GM12878 (cell line): ENCODE measurements around the gene FAR2. TPM values are rescaled to one million over a fixed set of nuclear protein-coding genes. Genes with fewer than 3 reads are reported as not detected.

ENCODE experiments used
- ATAC-seq: fragments of 200-7000 bp; cut with Tn5 transposase; 3 replicates; pipeline ENCODE4 v1.9.1; 2020; ENCODE audit warnings: mild to moderate bottlenecking, moderate library complexity
- BruUV-seq: library from RNA; stranded (reverse); fragments of 400-500 nt; replicated peaks from 2 replicates; lab custom pipeline; 2021; lab: Mats Ljungman, UMichigan
- CTCF ChIA-PET: fragments of 300-600 bp; sonication (Branson Sonifier 250); formaldehyde crosslinking; extraction: SDS; loops from one replicate; lab custom pipeline; 2021; ENCODE audit warnings: inconsistent platforms; lab: Yijun Ruan, JAX
- POLR2A ChIA-PET: fragments of 350-600 bp; formaldehyde crosslinking; extraction: SDS; loops from one replicate; lab custom pipeline; 2021; ENCODE audit warnings: inconsistent platforms; lab: Charles Lee
- RAD21 ChIA-PET: fragments of 300-600 bp; sonication (Branson Sonifier 250); formaldehyde crosslinking; loops from one replicate; lab custom pipeline; 2023; ENCODE audit warnings: antibody characterized with exemption; ENCODE audit not compliant: unreplicated experiment; lab: Charles Lee
- SMC1A ChIA-PET: fragments of 300-600 bp; sonication (Branson Sonifier 250); formaldehyde crosslinking; loops from one replicate; lab custom pipeline; 2023; ENCODE audit not compliant: unreplicated experiment, uncharacterized antibody; lab: Charles Lee
- DNase-seq: peaks from one replicate; pipeline ENCODE4 v3.0.0-alpha.2; 2011; ENCODE audit warnings: low read depth, low spot score
- FAIRE-seq: peaks from 3 replicates; lab custom pipeline; 2011; peaks lifted over from hg19 to GRCh38; lab: Jason Lieb, UNC
- H2AFZ ChIP-seq: 2 replicates; pipeline ENCODE4 v1.6.0; 2011; ENCODE audit warnings: low read depth, low read length, control low read depth; ENCODE audit not compliant: control insufficient read depth
- H3K27ac ChIP-seq: 2 replicates; pipeline ENCODE4 v1.5.1; 2011; ENCODE audit warnings: control low read depth; ENCODE audit not compliant: control insufficient read depth, insufficient read depth
- H3K27me3 ChIP-seq, 2 experiments: replicated peaks in 1 of 2; 2 replicates each; pipeline versions ENCODE4 v1.6.0 to v1.6.1; 2011; ENCODE audit warnings: low read length in 1 of 2; ENCODE audit not compliant: control insufficient read depth in 2 of 2, insufficient read depth in 2 of 2
- H3K36me3 ChIP-seq, 2 experiments: 2 replicates each; pipeline ENCODE4 v1.5.1; 2011; ENCODE audit warnings: low read length in 1 of 2; ENCODE audit not compliant: control insufficient read depth in 2 of 2, insufficient read depth in 2 of 2
- H3K4me1 ChIP-seq: 2 replicates; pipeline ENCODE4 v1.6.1; 2011; ENCODE audit warnings: mild to moderate bottlenecking, low read length, moderate library complexity, mixed read lengths; ENCODE audit not compliant: control insufficient read depth, insufficient read depth
- H3K4me2 ChIP-seq: 2 replicates; pipeline ENCODE4 v1.6.0; 2011; ENCODE audit warnings: control low read depth; ENCODE audit not compliant: control insufficient read depth, insufficient read depth
- H3K4me3 ChIP-seq: fragments of 200-600 bp; sonication (generic); 2 replicates; pipeline ENCODE4 v1.5.1; 2016
- H3K79me2 ChIP-seq: 2 replicates; pipeline ENCODE4 v1.6.0; 2011; ENCODE audit warnings: low read length; ENCODE audit not compliant: control insufficient read depth, insufficient read depth
- H3K9ac ChIP-seq: 2 replicates; pipeline ENCODE4 v1.8.0; 2011; ENCODE audit warnings: low read length, control low read depth, mixed read lengths; ENCODE audit not compliant: control insufficient read depth, insufficient read depth
- H3K9me3 ChIP-seq: replicated peaks from 3 replicates; pipeline ENCODE4 v1.5.1; 2011; ENCODE audit warnings: mild to moderate bottlenecking, low read length; ENCODE audit not compliant: control insufficient read depth, insufficient read depth
- H4K20me1 ChIP-seq: 2 replicates; pipeline ENCODE4 v1.6.0; 2011; ENCODE audit not compliant: control insufficient read depth, insufficient read depth
- ATF2 ChIP-seq: IDR thresholded peaks from 2 replicates; pipeline ENCODE4 v1.6.1; 2012; ENCODE audit warnings: low read length, inconsistent platforms
- CTCF ChIP-seq, 3 experiments: IDR thresholded peaks in 2 of 3; conservative IDR thresholded peaks in 1 of 3; 2 replicates each; pipeline ENCODE4 v1.5.1; 2011; ENCODE audit warnings: low read depth in 3 of 3, low read length in 3 of 3, mild to moderate bottlenecking in 3 of 3, control low read depth in 2 of 3, moderate library complexity in 2 of 3, inconsistent platforms in 1 of 3, mixed read lengths in 1 of 3; ENCODE audit not compliant: control insufficient read depth in 2 of 3, insufficient read depth in 1 of 3; ENCODE audit errors: extremely low read depth in 1 of 3
- MEF2A ChIP-seq: IDR thresholded peaks from 2 replicates; pipeline ENCODE4 v1.6.1; 2011; ENCODE audit warnings: low read depth, mild to moderate bottlenecking, low read length, moderate library complexity; ENCODE audit not compliant: insufficient read depth
- MEF2B ChIP-seq: fragments of 450-650 bp; IDR thresholded peaks from 2 replicates; pipeline ENCODE4 v1.6.1; 2018; ENCODE audit warnings: mild to moderate bottlenecking, moderate library complexity; ENCODE audit not compliant: partially characterized antibody, poor library complexity, severe bottlenecking
- MLLT1 ChIP-seq: fragments of 450-650 bp; IDR thresholded peaks from 2 replicates; pipeline ENCODE4 v1.6.1; 2016; ENCODE audit warnings: mild to moderate bottlenecking
- MXI1 ChIP-seq: fragments of 150-350 bp; IDR thresholded peaks from 2 replicates; pipeline ENCODE4 v1.6.1; 2011; ENCODE audit warnings: low read depth, mild to moderate bottlenecking, inconsistent platforms, low read length, improper control_type of control experiment
- NFIC ChIP-seq: IDR thresholded peaks from 2 replicates; pipeline ENCODE4 v1.6.1; 2012; ENCODE audit warnings: low read depth, mild to moderate bottlenecking, inconsistent platforms, low read length, moderate library complexity
- PAX5 ChIP-seq: IDR thresholded peaks from 2 replicates; pipeline ENCODE4 v1.6.1; 2011; ENCODE audit warnings: low read depth, low read length, borderline replicate concordance
- PKNOX1 ChIP-seq: fragments of 450-650 bp; IDR thresholded peaks from 2 replicates; pipeline ENCODE4 v1.6.1; 2016; ENCODE audit warnings: mild to moderate bottlenecking
- RBBP5 ChIP-seq: fragments of 200-600 bp; sonication (generic); conservative IDR thresholded peaks from 2 replicates; pipeline ENCODE4 v1.6.1; 2016
- RELA ChIP-seq: fragments of 450-650 bp; IDR thresholded peaks from 2 replicates; pipeline ENCODE4 v1.8.0; 2014; ENCODE audit warnings: borderline replicate concordance; ENCODE audit not compliant: partially characterized antibody
- RELB ChIP-seq: fragments of 450-650 bp; IDR thresholded peaks from 2 replicates; pipeline ENCODE4 v1.6.1; 2017; ENCODE audit warnings: low read depth, mild to moderate bottlenecking, moderate library complexity
- SRF ChIP-seq, 2 experiments: IDR thresholded peaks; 2 replicates each; pipeline ENCODE4 v1.6.1; 2011; ENCODE audit warnings: low read depth in 2 of 2, low read length in 2 of 2, mild to moderate bottlenecking in 1 of 2, moderate library complexity in 1 of 2
- YBX1 ChIP-seq: fragments of 450-650 bp; IDR thresholded peaks from 2 replicates; pipeline ENCODE4 v1.6.1; 2016; ENCODE audit warnings: antibody characterized with exemption
- WGBS: methylation state at CpG from one replicate; pipeline ENCODE4 v1.1.6; 2016; ENCODE audit warnings: low lambda C conversion rate; ENCODE audit not compliant: insufficient replicate concordance, insufficient coverage; ENCODE audit errors: missing lambda C conversion rate; 5-methylcytosine and 5-hydroxymethylcytosine counted together
- in situ Hi-C: fragments of 300-500 bp; cut with MboI; formaldehyde crosslinking; loops from 9 replicates; pipeline ENCODE4 v1.14.3; 2018; ENCODE audit warnings: mixed read lengths
- intact Hi-C: fragments of 100-400 bp; cut with micrococcal nuclease; formaldehyde crosslinking; loops from one replicate; pipeline ENCODE4 v1.14.2; 2022; ENCODE audit not compliant: unreplicated experiment
- polyA plus RNA-seq, 11 experiments: library from polyadenylated mRNA; depleted of rRNA in 4 of 11; unstranded in 6 of 11; stranded (reverse) in 5 of 11; fragments of >200 nt; fragmentation: Nextera tagmentation in 4 of 11; fragmentation: Illumina TruSeq in 1 of 11; extraction: Ambion mirVana in 4 of 11; extraction: Trizol in 1 of 11; gene quantifications; 1 replicate in 1 of 11; 2 replicates in 10 of 11; pipeline versions ENCODE4 v1.2.1 to v1.2.3, GENCODE V29; 2011 to 2016; ENCODE audit warnings: inconsistent platforms in 2 of 11, missing spikeins in 2 of 11, low read depth in 1 of 11
- total RNA-seq, 4 experiments: library from RNA; depleted of rRNA in 3 of 4; stranded (reverse); fragments of >200 nt in 3 of 4; fragmentation: Illumina TruSeq in 1 of 4; extraction: Trizol in 1 of 4; gene quantifications; 2 replicates each; pipeline versions ENCODE4 v1.2.1 to v1.2.3, GENCODE V29; 2013 to 2021

Gene FAR2
- total and polyA plus RNA-seq, 10 of the 15 experiments (the other 5 are each of a cell fraction or from before 2014, with no cell fraction given) = 0.50 to 1.1 (median 0.65) TPM

GRCh38 chr12:29232086-29232485 is 83.0 kb downstream of the FAR2 start:
- no peaks in the 10 kb centered on the region for H3K27me3 ChIP-seq
- no peaks in the 10 kb centered on the region for H4K20me1 ChIP-seq
- FAIRE-seq (no peak), DNase-seq (no peak), ATAC-seq (no peak)
- H3K4me1 ChIP-seq = no peaks in the 10 kb centered on the region
- no peak for TF ChIP-seq RBBP5
- TF ChIP-seq PKNOX1 = no peak
- no peak for TF ChIP-seq MLLT1
- TF ChIP-seq YBX1 = no peak
- no peak for TF ChIP-seq MEF2B
- TF ChIP-seq MXI1 = no peak
- no peak for TF ChIP-seq PAX5
- no peak for TF ChIP-seq SRF (IDR thresholded peaks at IDR 0.05; ENCODE audit: low read depth in 2 of 2, low read length in 2 of 2)
- TF ChIP-seq RELA = no peak
- TF ChIP-seq NFIC = no peak
- no peak for TF ChIP-seq CTCF (IDR thresholded peaks at IDR 0.05 in 2 of 3, conservative IDR thresholded peaks at IDR 0.05 in 1 of 3; ENCODE audit: control insufficient read depth in 2 of 3, extremely low read depth in 1 of 3, insufficient read depth in 1 of 3, low read depth in 3 of 3, low read length in 3 of 3)
- no peak for TF ChIP-seq ATF2
- no peak for TF ChIP-seq MEF2A
- TF ChIP-seq RELB = no peak
- SMC1A ChIA-PET = interaction anchor here (1.1 kb wide), 1 partner anchor 10 kb away, joined by 3 read pairs; no protein-coding TSS in a partner anchor
- in situ Hi-C loops (no loop called here), intact Hi-C loops (no loop called here)
- no TSS peak for BruUV-seq
- H3K9ac ChIP-seq = no peak overlapping the region
- POLR2A ChIA-PET = no interaction called here
- H3K9me3 ChIP-seq = no peaks in the 10 kb centered on the region
- no peak overlapping the region for H3K27ac ChIP-seq
- no peak overlapping the region for H3K4me3 ChIP-seq
- RAD21 ChIA-PET = no interaction called here
- CTCF ChIA-PET = no interaction called here
- WGBS = 41% methylated on average over 3 of the region's 3 CpGs
- no peak overlapping the region for H3K4me2 ChIP-seq
- no peaks in the 10 kb centered on the region for H3K79me2 ChIP-seq
- H3K36me3 ChIP-seq = no peaks in the 10 kb centered on the region
- no peak overlapping the region for H2AFZ ChIP-seq
